ENCODE data around the gene MACROD2.

Gene MACROD2

GRCh38 chr20:14677455-14677854 is 682.1 kb downstream of the MACROD2 start:
- no peak for DNase-seq

GRCh38 chr20:14685183-14685582 is 689.9 kb downstream of the MACROD2 start:
- peak in 1 of 2 experiments; percentile 28 for DNase-seq

DNA sequence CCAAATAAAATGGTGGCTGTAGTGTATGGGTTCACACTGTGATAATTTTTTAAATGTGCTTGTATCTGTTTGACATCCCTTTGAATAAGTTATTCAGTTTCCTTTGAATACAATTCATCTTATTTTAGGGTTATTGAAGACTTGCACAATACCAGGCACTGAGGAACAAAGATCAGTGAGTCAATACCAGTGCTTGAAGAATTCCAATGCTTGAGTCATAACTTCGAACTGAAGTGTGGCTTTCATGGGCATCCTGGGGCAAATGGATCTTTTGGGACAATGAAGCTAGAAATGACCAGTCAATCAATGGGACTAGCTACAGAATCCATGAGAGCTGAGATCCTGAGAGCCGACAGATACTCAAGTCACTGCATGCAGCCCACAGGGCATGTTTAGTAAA is 692.0 kb downstream of the MACROD2 start:
- DNase-seq, result no peak

- no peak for DNase-seq
These were observed 692.7 kb downstream of the MACROD2 start for GRCh38 chr20:14688005-14688404.

DNA sequence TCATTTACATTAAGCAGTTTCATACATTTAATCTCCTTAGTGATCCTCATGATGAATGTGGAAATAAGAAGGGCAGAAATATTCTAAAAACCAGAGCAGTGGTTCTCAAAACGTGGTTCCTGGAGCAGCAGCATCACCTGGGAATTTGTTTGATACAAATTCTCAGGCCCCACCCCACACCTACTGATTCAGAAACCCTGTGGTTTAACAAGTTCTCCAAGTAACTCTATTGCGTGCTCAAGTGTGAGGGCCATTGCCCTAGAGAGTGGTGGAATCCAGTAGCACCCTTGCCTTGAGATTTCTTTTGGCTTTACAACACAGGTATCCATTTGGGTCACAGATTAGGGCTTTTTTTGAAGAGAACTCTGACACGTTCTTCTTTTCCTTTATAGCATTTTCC is 696.7 kb downstream of the MACROD2 start:
- DNase-seq, result no peak

DNA sequence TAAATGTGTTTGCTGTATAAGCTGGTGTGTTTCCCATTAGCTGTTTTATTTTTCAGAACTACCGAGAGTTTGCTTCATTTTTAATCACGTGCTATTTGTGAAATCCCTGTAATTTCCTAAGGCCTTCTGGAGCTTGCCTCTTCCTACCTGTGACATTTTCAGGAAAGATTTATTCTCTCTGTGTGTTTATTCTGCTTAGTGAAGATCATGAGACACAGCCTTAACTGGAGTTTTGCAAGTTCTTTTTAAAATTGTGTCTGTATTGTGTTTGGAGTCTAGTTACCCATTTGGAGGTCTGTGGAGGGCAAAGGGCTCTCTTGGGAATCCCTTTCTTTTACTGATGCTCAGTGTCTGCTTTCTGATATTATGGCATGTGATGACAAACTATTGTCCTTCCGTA is 701.2 kb downstream of the MACROD2 start:
- DNase-seq, result no peak

DNA sequence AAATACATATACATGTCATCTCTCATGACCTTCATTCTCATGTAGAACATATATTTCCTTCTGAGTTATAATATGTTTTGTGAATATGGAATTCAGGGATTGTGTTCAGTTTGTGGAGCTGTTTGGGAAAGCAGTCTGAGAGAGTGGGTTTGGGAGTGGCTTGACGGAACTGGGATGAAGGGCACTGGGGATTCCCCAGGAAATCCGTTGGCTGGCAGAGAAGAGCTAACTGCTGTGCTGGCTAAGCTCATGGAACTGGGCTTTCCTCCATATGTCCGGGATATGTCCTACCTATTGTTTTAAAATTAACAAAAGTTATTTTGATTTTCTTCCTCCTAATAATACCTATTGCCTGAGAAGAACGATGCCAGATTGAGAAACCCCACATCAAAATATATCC is 701.6 kb downstream of the MACROD2 start:
- no peak for DNase-seq

DNA sequence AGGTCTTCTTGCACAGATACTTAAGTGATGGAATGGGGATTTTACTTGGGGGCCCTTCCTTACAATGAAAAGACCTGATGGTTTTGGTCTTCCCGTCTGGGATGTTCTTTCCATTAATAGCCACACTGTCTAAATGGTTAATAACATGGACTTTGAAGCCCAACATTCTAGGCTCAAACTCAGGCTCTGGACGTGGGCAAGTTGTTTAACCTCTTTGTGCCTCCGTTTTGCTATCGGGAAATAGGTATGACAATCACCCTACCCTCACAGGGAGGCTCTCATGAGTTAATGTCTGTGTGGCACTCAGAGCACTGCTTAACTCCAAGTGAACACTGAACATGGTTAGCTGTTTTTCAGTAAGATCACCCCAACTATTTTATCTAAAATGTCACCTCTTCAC is 702.8 kb downstream of the MACROD2 start:
- DNase-seq, result no peak

GRCh38 chr20:14698605-14699373 is 703.5 kb downstream of the MACROD2 start:
- DNase-seq, result no peak

- no peak for DNase-seq
These were observed 705.3 kb downstream of the MACROD2 start for GRCh38 chr20:14700639-14700960.

DNA sequence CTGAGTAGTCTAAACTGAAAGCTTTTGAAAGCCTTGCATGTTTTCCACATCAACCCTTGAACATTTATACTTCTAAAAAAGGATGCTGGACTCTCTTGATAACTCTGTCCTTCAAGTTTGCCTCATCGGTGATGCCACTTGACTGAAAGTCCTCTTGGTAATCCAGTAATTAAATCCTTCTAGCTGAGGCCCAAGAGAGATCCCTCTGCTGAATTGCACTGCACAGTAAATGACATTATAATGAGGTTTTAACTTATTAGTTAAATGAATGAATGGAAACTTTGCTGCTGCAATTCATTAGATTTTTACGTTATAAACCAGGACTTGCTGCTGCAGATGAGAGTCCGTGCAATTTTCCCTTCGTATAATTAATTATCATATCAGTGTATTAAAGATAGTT is 706.0 kb downstream of the MACROD2 start:
- DNase-seq, result no peak

DNA sequence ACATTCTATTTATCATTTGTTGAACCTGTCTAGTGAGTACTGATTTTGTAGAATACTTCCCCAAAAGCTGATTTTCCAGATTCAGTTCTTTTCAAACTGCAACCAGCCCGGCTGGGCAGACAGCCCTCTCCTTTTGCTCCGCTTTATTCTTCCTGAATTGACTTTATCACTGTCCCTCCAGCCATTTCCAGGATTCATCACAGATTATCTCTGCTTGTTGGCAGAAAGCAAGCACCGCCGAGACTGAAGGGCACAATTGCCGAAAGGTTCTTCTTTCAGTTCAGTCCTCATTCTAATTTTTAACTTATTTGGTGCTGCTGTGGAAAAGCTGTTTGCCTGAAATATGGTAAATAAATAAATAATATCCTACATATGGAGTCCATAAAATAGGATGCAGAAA is 711.2 kb downstream of the MACROD2 start:
- no peak for DNase-seq

GRCh38 chr20:14707026-14707680 is 711.8 kb downstream of the MACROD2 start:
- no peak for DNase-seq

- DNase-seq, result no peak
These were observed 712.7 kb downstream of the MACROD2 start for GRCh38 chr20:14707865-14708596.

DNA sequence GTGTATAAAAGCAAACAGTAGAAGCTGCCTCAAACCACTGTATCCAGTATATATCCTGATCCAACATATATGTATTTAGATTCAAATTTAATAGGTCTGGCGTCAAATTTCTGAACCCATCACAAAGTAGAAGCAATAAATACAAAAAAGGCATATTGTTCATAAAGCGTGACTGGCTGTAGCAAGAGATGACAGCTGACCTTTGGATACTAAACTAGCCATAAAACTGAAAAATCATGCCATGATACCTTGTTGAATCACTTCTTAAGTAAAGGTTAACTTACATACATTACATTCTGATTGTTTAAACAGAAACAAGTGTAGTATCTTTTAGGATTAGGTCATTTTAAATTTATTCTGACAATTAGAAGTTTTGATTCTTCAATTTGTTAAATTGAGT is 714.1 kb downstream of the MACROD2 start:
- DNase-seq, result no peak

GRCh38 chr20:14710951-14711350 is 715.6 kb downstream of the MACROD2 start:
- no peak for DNase-seq

DNA sequence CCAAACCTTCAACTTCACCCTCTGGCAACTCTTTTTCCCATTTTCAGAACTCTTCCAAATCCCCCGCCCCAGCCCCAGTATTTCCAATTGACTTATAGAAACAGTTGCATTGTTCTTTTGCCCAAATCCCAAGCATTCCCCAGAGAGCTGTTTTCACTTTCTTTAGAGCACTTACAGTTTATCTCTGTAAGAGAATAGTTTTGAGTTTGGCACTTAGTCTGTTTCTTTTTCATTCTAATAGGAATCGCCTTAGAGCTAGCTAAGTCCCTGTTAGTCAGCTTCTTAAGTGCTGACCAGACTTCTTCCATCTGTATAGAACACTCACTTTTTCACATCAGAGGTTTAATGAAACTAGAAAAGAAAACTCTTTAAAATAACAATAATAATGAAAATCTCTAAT is 716.3 kb downstream of the MACROD2 start:
- DNase-seq, result no peak

DNA sequence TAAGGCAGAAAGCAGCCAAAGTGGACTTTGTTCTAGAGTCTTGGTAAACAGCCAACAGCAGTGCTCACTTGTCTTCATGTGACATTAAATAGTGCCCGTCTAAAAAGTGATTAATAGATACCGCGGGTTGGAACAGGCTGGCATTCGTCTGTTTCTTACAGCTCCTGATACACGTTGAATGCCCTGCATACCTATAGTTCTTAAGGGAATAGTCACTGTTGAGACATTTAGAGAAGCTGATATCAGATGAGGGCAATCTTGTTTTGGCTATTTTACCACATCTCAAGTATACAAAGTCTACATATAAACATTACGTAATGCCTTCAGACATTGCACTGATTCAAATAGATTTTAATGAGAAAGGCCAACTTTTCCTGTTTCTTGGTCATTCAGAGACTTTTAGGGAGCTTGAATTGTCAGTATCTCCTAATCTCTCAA is 717.0 kb downstream of the MACROD2 start:
- DNase-seq, result no peak

- no peak for DNase-seq
These were observed 720.1 kb downstream of the MACROD2 start for GRCh38 chr20:14715400-14715799.

- no peak for DNase-seq
These were observed 721.1 kb downstream of the MACROD2 start for GRCh38 chr20:14716351-14716801.

GRCh38 chr20:14717134-14717999 is 722.1 kb downstream of the MACROD2 start:
- no peak for DNase-seq

DNA sequence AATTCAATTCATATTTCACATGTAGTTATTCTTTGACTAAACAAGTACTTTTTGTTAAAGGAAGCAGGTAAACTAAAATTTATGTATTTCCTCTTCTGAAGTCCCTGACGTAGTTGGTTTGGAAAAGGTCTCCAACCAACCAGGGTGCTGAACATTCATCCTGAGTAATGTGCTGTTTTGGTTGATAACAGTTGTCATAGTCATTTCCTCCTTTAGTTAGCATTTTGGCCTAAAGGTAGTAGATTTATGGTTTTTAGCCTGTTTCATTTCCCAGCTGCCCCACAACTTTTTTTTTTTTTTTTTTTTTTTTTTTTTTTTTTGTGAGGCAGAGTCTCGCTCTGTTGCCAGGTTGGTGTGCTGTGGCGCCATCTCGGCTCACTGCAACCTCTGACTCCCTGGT is 724.9 kb downstream of the MACROD2 start:
- DNase-seq, result no peak

DNA sequence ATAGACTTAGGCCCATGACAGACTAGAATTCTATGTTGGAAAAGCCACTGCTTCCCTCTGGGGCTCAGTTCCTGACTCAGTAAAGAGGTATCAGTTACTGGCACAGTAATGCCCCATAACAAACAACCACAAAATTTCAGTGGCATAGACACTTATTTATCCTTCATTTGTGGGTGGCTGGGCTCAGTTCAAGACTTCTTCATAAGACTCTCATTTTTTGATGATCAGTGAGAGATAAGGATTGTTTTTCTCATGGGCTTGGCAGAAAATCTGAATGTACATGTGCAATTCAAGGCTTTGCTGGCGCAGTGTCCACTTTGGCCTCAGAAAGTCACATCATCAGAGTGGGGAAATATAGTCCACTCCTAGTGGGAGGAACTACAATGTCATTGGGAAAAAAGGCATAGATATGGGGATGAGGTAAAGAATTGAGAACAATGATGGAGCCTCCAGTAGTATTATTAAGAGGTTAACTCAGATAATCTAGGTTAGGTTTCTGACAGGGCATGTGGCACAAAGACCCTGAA is 726.7 kb downstream of the MACROD2 start:
- DNase-seq, result no peak
